SK-N-SH (cell line): ENCODE results near the gene ZCCHC14. TPM values are rescaled to one million over a fixed set of nuclear protein-coding genes. Genes with fewer than 3 reads are reported as not detected.
A peak's percentile ranks its signal among the peaks of the same experiment; 100 is the strongest.

Experiments used
- CTCF ChIA-PET: fragments of 300-600, 350-600 bp; formaldehyde crosslinking; extraction: SDS; loops from one replicate; lab custom pipeline; 2021; lab: Yijun Ruan, JAX
- POLR2A ChIA-PET: fragments of 350-600 bp; sonication (Branson Sonifier 250); formaldehyde crosslinking; extraction: SDS; loops from one replicate; lab custom pipeline; 2020; ENCODE audit warnings: antibody characterized with exemption, inconsistent platforms; lab: Yijun Ruan, JAX
- DNase-seq: peaks from one replicate; pipeline ENCODE4 v3.0.0; 2012
- H2AFZ ChIP-seq: fragments of 200-600 bp; sonication (generic); 2 replicates; pipeline ENCODE4 v1.8.1; 2016; ENCODE audit warnings: antibody characterized with exemption, mild to moderate bottlenecking, low read depth
- H3F3A ChIP-seq: fragments of 200-600 bp; sonication (generic); replicated peaks from 2 replicates; pipeline ENCODE3; 2016; ENCODE audit warnings: antibody characterized with exemption, mild to moderate bottlenecking; ENCODE audit not compliant: insufficient read depth
- H3K27ac ChIP-seq, 2 experiments: fragments of 200-500 bp in 1 of 2; fragments of 200-600 bp in 1 of 2; sonication (Bioruptor generic) in 1 of 2; sonication (generic), shearing (Covaris generic) in 1 of 2; 2 replicates each; pipeline versions ENCODE4 v1.5.1 to v1.6.1; 2014 to 2016; ENCODE audit warnings: low read depth in 2 of 2, inconsistent platforms in 1 of 2, low read length in 1 of 2, mild to moderate bottlenecking in 1 of 2, mixed read lengths in 1 of 2
- H3K27me3 ChIP-seq: fragments of 200-600 bp; sonication (generic), shearing (Covaris generic); 2 replicates; pipeline ENCODE4 v1.6.1; 2016; ENCODE audit warnings: mixed run types; ENCODE audit not compliant: insufficient read depth
- H3K36me3 ChIP-seq, 2 experiments: fragments of 200-500 bp in 1 of 2; fragments of 200-600 bp in 1 of 2; sonication (Bioruptor generic) in 1 of 2; sonication (generic) in 1 of 2; replicated peaks in 1 of 2; 2 replicates each; pipeline versions ENCODE3 to v1.5.1; 2014 to 2016; ENCODE audit warnings: low read length in 1 of 2, mild to moderate bottlenecking in 1 of 2; ENCODE audit not compliant: insufficient read depth in 2 of 2, control insufficient read depth in 1 of 2
- H3K4me1 ChIP-seq, 2 experiments: fragments of 200-500 bp in 1 of 2; fragments of 200-600 bp in 1 of 2; sonication (Bioruptor generic) in 1 of 2; sonication (generic), shearing (Covaris generic) in 1 of 2; 2 replicates each; pipeline versions ENCODE4 v1.5.1 to v1.6.1; 2014 to 2016; ENCODE audit warnings: low read depth in 1 of 2, low read length in 1 of 2, mixed run types in 1 of 2; ENCODE audit not compliant: insufficient read depth in 2 of 2, control insufficient read depth in 1 of 2
- H3K4me2 ChIP-seq: fragments of 200-600 bp; sonication (generic), shearing (Covaris generic); 2 replicates; pipeline ENCODE4 v1.6.1; 2017; ENCODE audit warnings: mixed run types
- H3K4me3 ChIP-seq, 2 experiments: fragments of 200-500 bp in 1 of 2; fragments of 200-600 bp in 1 of 2; sonication (Bioruptor generic) in 1 of 2; sonication (generic), shearing (Covaris generic) in 1 of 2; 2 replicates each; pipeline versions ENCODE4 v1.5.1 to v1.8.1; 2014 to 2016; ENCODE audit warnings: low read depth in 2 of 2, inconsistent platforms in 1 of 2, low read length in 1 of 2, mild to moderate bottlenecking in 1 of 2, mixed read lengths in 1 of 2, moderate library complexity in 1 of 2
- H3K79me2 ChIP-seq: fragments of 200-600 bp; sonication (generic); 2 replicates; pipeline ENCODE4 v1.8.1; 2017; ENCODE audit warnings: mild to moderate bottlenecking; ENCODE audit not compliant: insufficient read depth
- H3K9ac ChIP-seq: fragments of 200-600 bp; sonication (generic); 2 replicates; pipeline ENCODE4 v1.6.1; 2017; ENCODE audit warnings: mixed run types
- H3K9me2 ChIP-seq: fragments of 200-600 bp; sonication (generic); 2 replicates; pipeline ENCODE4 v1.6.1; 2017; ENCODE audit warnings: mixed run types
- H3K9me3 ChIP-seq: fragments of 200-600 bp; sonication (generic); 2 replicates; pipeline ENCODE4 v1.6.1; 2017; ENCODE audit warnings: mixed run types, mild to moderate bottlenecking, moderate library complexity
- H4K20me1 ChIP-seq: fragments of 200-600 bp; sonication (generic); 2 replicates; pipeline ENCODE4 v1.6.1; 2017; ENCODE audit warnings: mild to moderate bottlenecking, mixed run types; ENCODE audit not compliant: insufficient read depth
- CHD2 ChIP-seq: fragments of 150-350 bp; IDR thresholded peaks from 2 replicates; pipeline ENCODE4 v1.6.1; 2018; ENCODE audit warnings: low read length; ENCODE audit not compliant: partially characterized antibody
- ELF1 ChIP-seq: IDR thresholded peaks from 2 replicates; pipeline ENCODE4 v1.4.0; 2012
- FOXM1 ChIP-seq: IDR thresholded peaks from 2 replicates; pipeline ENCODE4 v1.4.0; 2012; ENCODE audit warnings: low read depth, mild to moderate bottlenecking
- JUND ChIP-seq: IDR thresholded peaks from 2 replicates; pipeline ENCODE4 v1.4.0; 2012
- MEF2A ChIP-seq: IDR thresholded peaks from 2 replicates; pipeline ENCODE4 v1.4.0; 2012; ENCODE audit warnings: low read depth, borderline replicate concordance
- RCOR1 ChIP-seq: fragments of 150-350 bp; IDR thresholded peaks from 2 replicates; pipeline ENCODE4 v1.6.1; 2017; ENCODE audit warnings: antibody characterized with exemption, low read length
- TCF12 ChIP-seq: IDR thresholded peaks from 2 replicates; pipeline ENCODE4 v1.4.0; 2012
- TEAD4 ChIP-seq: IDR thresholded peaks from 2 replicates; pipeline ENCODE4 v1.4.0; 2012; ENCODE audit warnings: mild to moderate bottlenecking, borderline replicate concordance; ENCODE audit not compliant: insufficient read depth
- USF2 ChIP-seq: fragments of 150-350 bp; IDR thresholded peaks from 2 replicates; pipeline ENCODE4 v1.6.1; 2017; ENCODE audit warnings: antibody characterized with exemption, low read length, low read depth, borderline replicate concordance
- WGBS: methylation state at CpG from one replicate; pipeline ENCODE4 v1.1.6; 2017; ENCODE audit warnings: low lambda C conversion rate; 5-methylcytosine and 5-hydroxymethylcytosine counted together
- polyA plus RNA-seq, 3 experiments: library from polyadenylated mRNA; depleted of rRNA; stranded (reverse); fragments of >200 nt; gene quantifications; 2 replicates each; pipeline ENCODE4 v1.2.3, GENCODE V29; 2012
- TF ChIP-seq, protein P1 (sequence below): IDR thresholded peaks from 2 replicates; pipeline ENCODE4 v1.4.0; 2012; ENCODE audit warnings: low read depth, borderline replicate concordance

The ZCCHC14 gene
- polyA plus RNA-seq, 1 of the 3 experiments (the other 2 are of a cell fraction): 5.7 TPM

DNA sequence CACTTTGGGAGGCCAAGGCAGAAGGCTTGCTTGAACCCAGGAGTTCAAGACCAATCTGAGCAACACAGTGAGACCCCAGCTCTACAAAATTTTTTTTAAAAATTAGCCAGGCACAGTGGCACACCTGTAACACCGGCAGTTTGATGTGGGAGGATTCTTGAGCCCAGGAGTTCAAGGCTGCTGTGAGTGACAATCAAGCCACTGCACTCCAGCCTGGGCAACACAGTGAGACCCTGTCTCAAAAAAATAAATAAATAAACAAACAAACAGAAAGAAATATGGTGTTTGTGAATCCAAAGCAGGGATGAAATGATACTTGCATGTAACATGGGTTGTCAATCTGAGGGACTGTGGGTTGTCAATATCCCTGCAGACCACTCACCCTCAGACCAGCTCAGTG lies 125.9 kb downstream of the ZCCHC14 start:
- peaks cover 1 to 12% of the 10 kb centered on the region in 2 experiments for H3K36me3 ChIP-seq
- H3F3A ChIP-seq: no peaks in the 10 kb centered on the region
- H3K27ac ChIP-seq: peak overlapping the region in 1 of 2 experiments; percentile 59; a peak in 1 of 4 replicates
- TF ChIP-seq CHD2 (no peak), RCOR1 (no peak), MEF2A (no peak)
- H3K9ac ChIP-seq: no peak overlapping the region
- WGBS: 100% methylated on average over 1 of the region's 1 CpG
- peaks cover 48% of the 10 kb centered on the region for H4K20me1 ChIP-seq
- no peak overlapping the region for H3K4me3 ChIP-seq
- ChIA-PET CTCF (interaction anchor here (1.2 to 1.4 kb wide), 2 partner anchors 17 to 269 kb away, joined by 3 to 4 read pairs; partner anchors contain the start of gene FBXO31), POLR2A (interaction anchor here (0.6 to 2.2 kb wide), 2 partner anchors 17 to 410 kb away, joined by 6 to 10 read pairs; partner anchors contain the start of gene FBXO31)
- no peaks in the 10 kb centered on the region for H3K9me3 ChIP-seq
- peaks cover 79% of the 10 kb centered on the region for H3K79me2 ChIP-seq
- DNase-seq: no peak
- H3K4me1 ChIP-seq: peaks cover 15 to 59% of the 10 kb centered on the region in 2 experiments; a peak in 2 of 4 replicates
- no peaks in the 10 kb centered on the region for H3K9me2 ChIP-seq
- no peak overlapping the region for H3K4me2 ChIP-seq
- no peak overlapping the region for H2AFZ ChIP-seq
- no peaks in the 10 kb centered on the region for H3K27me3 ChIP-seq

- Histone ChIP-seq H3K79me2 (peaks cover 74% of the 10 kb centered on the region), H3K27ac (no peak overlapping the region; a peak in 1 of 4 replicates), H2AFZ (no peak overlapping the region), H3K4me3 (no peak overlapping the region), H3K27me3 (no peaks in the 10 kb centered on the region), H4K20me1 (peaks cover 45% of the 10 kb centered on the region), H3F3A (no peaks in the 10 kb centered on the region), H3K4me2 (no peak overlapping the region), H3K9me2 (no peaks in the 10 kb centered on the region), H3K36me3 (peaks cover 7 to 16% of the 10 kb centered on the region in 2 experiments), H3K9ac (no peak overlapping the region), H3K9me3 (no peaks in the 10 kb centered on the region)
- WGBS: 83% methylated on average over 4 of the region's 4 CpGs
- DNase-seq: no peak
- ChIA-PET POLR2A (interaction anchor here (2.2 kb wide), 1 partner anchor 18 kb away, joined by 10 read pairs; the partner anchor contains the start of gene FBXO31), CTCF (no interaction called here)
- TF ChIP-seq TCF12 (no peak), MEF2A (no peak), TEAD4 (no peak), JUND (no peak), FOXM1 (no peak), ELF1 (no peak), USF2 (no peak), CHD2 (no peak)
- TF ChIP-seq, protein P1, sequence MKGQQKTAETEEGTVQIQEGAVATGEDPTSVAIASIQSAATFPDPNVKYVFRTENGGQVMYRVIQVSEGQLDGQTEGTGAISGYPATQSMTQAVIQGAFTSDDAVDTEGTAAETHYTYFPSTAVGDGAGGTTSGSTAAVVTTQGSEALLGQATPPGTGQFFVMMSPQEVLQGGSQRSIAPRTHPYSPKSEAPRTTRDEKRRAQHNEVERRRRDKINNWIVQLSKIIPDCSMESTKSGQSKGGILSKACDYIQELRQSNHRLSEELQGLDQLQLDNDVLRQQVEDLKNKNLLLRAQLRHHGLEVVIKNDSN: no peak
- TF ChIP-seq, all 33 proteins: peak for 0
- H3K4me1 ChIP-seq: peaks cover 15 to 56% of the 10 kb centered on the region in 2 experiments; a peak in 2 of 4 replicates
Observed at GRCh38 chr16:87366288-87366687, 126.5 kb downstream of the ZCCHC14 start.
